Measurements from ENCODE around the gene SLC30A2. TPM values are rescaled to one million over a fixed set of nuclear protein-coding genes. Genes with fewer than 3 reads are reported as not detected.

The SLC30A2 gene
- total and polyA plus RNA-seq, 8 donors: 0.30 to 2.0 (median 0.46) TPM; not detected in 5

GRCh38 chr1:26043765-26044164 is 2.2 kb downstream of the SLC30A2 start:
- intact Hi-C loops (cut with DNase I; ENCODE audit: low total_unique reads): no loop called here
- 68 to 96% (median 91%) methylated on average over 2 of the region's 2 CpGs for WGBS, 5 donors
- H3K36me3 ChIP-seq: no peaks in the 10 kb centered on the region
- no peak overlapping the region for H3K27ac ChIP-seq
- no peak overlapping the region for H3K4me3 ChIP-seq
- no peaks in the 10 kb centered on the region for H3K9me3 ChIP-seq
- DNase-seq: no peak
- H3K27me3 ChIP-seq: peaks cover 15 to 80% (median 65%) of the 10 kb centered on the region in 3 donors
- H3K4me1 ChIP-seq: peaks cover 14 to 18% (median 17%) of the 10 kb centered on the region in 4 donors
- TF ChIP-seq POLR2AphosphoS5 (IDR thresholded peaks at IDR 0.05) (no peak), CTCF (IDR thresholded peaks at IDR 0.05) (no peak), POLR2A (IDR thresholded peaks at IDR 0.05) (no peak), EP300 (IDR thresholded peaks at IDR 0.05) (no peak)

GRCh38 chr1:26041978-26042377 is 3.9 kb downstream of the SLC30A2 start:
- Histone ChIP-seq H3K27me3 (peaks cover 13 to 62% (median 51%) of the 10 kb centered on the region in 3 donors), H3K36me3 (no peaks in the 10 kb centered on the region), H3K4me1 (peaks cover 14 to 18% (median 17%) of the 10 kb centered on the region in 4 donors), H3K27ac (no peak overlapping the region), H3K9me3 (no peaks in the 10 kb centered on the region), H3K4me3 (no peak overlapping the region)
- WGBS, 5 donors: 58 to 76% (median 65%) methylated on average over 3 to 4 of the region's 4 CpGs
- no peak for DNase-seq
- TF ChIP-seq POLR2AphosphoS5 (IDR thresholded peaks at IDR 0.05): no peak
- intact Hi-C loops (cut with DNase I; ENCODE audit: low total_unique reads): no loop called here

GRCh38 chr1:26041401-26041800 is 4.5 kb downstream of the SLC30A2 start:
- Histone ChIP-seq H3K4me1 (peaks cover 13 to 17% (median 16%) of the 10 kb centered on the region in 4 donors), H3K27me3 (peaks cover 8 to 61% (median 45%) of the 10 kb centered on the region in 3 donors), H3K9me3 (no peaks in the 10 kb centered on the region), H3K4me3 (no peak overlapping the region), H3K36me3 (no peaks in the 10 kb centered on the region), H3K27ac (no peak overlapping the region)
- DNase-seq: no peak
- intact Hi-C loops (cut with DNase I; ENCODE audit: low total_unique reads): no loop called here
- 51 to 74% (median 51%) methylated on average over 3 to 7 of the region's 7 CpGs for WGBS, 5 donors
- TF ChIP-seq EP300 (IDR thresholded peaks at IDR 0.05) (no peak), CTCF (IDR thresholded peaks at IDR 0.05) (no peak), POLR2A (IDR thresholded peaks at IDR 0.05) (no peak), POLR2AphosphoS5 (IDR thresholded peaks at IDR 0.05) (no peak)

- TF ChIP-seq CTCF (IDR thresholded peaks at IDR 0.05) (no peak), POLR2AphosphoS5 (IDR thresholded peaks at IDR 0.05) (no peak), EP300 (IDR thresholded peaks at IDR 0.05) (no peak), POLR2A (IDR thresholded peaks at IDR 0.05) (no peak)
- peaks cover 16 to 21% (median 20%) of the 10 kb centered on the region in 4 donors for H3K4me1 ChIP-seq
- H3K9me3 ChIP-seq: no peaks in the 10 kb centered on the region
- no peaks in the 10 kb centered on the region for H3K36me3 ChIP-seq
- peaks cover 0 to 47% (median 25%) of the 10 kb centered on the region in 3 donors for H3K27me3 ChIP-seq
- no peak overlapping the region for H3K27ac ChIP-seq
- intact Hi-C loops (cut with DNase I; ENCODE audit: low total_unique reads): loop anchor here (5.0 to 10.0 kb wide), 2 partner anchors 106 to 123 kb away; no protein-coding TSS in a partner anchor
- WGBS, 5 donors: 61 to 86% (median 80%) methylated on average over 5 to 6 of the region's 6 CpGs
- no peak overlapping the region for H3K4me3 ChIP-seq
- DNase-seq: no peak
These were observed 7.0 kb downstream of the SLC30A2 start for GRCh38 chr1:26038904-26039303.

GRCh38 chr1:26038477-26038876 is 7.4 kb downstream of the SLC30A2 start:
- Histone ChIP-seq H3K27ac (no peak overlapping the region), H3K27me3 (peaks cover 0 to 42% (median 22%) of the 10 kb centered on the region in 3 donors), H3K9me3 (no peaks in the 10 kb centered on the region), H3K4me1 (peaks cover 16 to 21% (median 20%) of the 10 kb centered on the region in 4 donors), H3K4me3 (no peak overlapping the region), H3K36me3 (no peaks in the 10 kb centered on the region)
- no peak for TF ChIP-seq POLR2A (IDR thresholded peaks at IDR 0.05)
- no peak for TF ChIP-seq EP300 (IDR thresholded peaks at IDR 0.05)
- no peak for TF ChIP-seq POLR2AphosphoS5 (IDR thresholded peaks at IDR 0.05)
- no peak for TF ChIP-seq CTCF (IDR thresholded peaks at IDR 0.05)
- DNase-seq: no peak
- intact Hi-C loops (cut with DNase I; ENCODE audit: low total_unique reads): loop anchor here (5.0 to 10.0 kb wide), 2 partner anchors 106 to 124 kb away; no protein-coding TSS in a partner anchor
- 76 to 92% (median 84%) methylated on average over 4 to 6 of the region's 6 CpGs for WGBS, 5 donors
